SIG-M5 treated with dmso at 0.1 percent for 504 hours (cell line): Measurements from ENCODE around the gene CXCL1.
"Not testable (repeated sequence)": the region's sequence is repeated elsewhere in the genome, so short reads cannot be mapped to it uniquely, and the experiment has no call there.

ENCODE experiments used
- DNase-seq: peaks from one replicate; lab custom pipeline; 2025; ENCODE audit not compliant: unreplicated experiment; lab: John Stamatoyannopoulos, UW

Gene CXCL1

DNA sequence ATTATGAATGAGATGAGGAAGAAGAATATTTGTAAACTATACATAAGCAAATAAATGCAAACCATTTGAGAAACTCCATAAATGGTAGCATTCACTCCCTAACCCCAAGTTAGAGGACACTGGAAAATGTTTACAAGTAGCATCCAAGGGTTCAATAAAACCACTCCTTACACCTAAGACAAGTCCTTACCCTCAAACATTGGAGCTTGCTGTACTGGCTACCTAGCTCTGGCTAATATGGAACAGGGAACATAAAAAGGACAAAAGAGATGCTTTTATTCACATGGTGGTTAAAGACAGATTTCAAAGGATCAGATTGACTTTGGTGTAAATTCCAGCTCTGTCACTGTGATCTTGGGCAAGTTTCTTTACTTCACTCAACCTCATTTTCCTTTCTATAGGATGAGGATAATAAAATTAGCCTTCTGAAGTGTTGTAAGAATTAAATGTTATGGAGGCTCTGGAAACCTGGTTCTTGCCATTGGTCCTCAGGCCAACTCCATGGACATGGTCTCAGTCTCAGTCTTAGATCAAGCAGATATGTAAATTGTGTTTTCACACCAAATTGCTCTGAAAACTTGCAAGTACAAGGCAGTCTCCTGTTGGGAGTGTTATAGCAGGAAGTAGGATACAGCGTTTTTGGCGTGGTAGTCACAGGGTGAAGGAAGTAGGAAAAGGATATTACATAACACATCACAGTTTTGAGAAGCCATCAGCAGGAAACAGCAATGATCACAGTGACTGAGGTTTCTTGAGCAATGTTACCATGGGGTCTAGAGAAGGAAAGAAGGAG, 3.3 kb downstream of the CXCL1 start:
- DNase-seq = peak; percentile 88

GRCh38 chr4:73874386-73874785, 5.2 kb downstream of the CXCL1 start:
- no peak for DNase-seq

- no peak for DNase-seq
Observed at GRCh38 chr4:73875401-73875800, 6.2 kb downstream of the CXCL1 start.

- DNase-seq = no peak
Observed at GRCh38 chr4:73883306-73883705, 14.1 kb downstream of the CXCL1 start.

DNA sequence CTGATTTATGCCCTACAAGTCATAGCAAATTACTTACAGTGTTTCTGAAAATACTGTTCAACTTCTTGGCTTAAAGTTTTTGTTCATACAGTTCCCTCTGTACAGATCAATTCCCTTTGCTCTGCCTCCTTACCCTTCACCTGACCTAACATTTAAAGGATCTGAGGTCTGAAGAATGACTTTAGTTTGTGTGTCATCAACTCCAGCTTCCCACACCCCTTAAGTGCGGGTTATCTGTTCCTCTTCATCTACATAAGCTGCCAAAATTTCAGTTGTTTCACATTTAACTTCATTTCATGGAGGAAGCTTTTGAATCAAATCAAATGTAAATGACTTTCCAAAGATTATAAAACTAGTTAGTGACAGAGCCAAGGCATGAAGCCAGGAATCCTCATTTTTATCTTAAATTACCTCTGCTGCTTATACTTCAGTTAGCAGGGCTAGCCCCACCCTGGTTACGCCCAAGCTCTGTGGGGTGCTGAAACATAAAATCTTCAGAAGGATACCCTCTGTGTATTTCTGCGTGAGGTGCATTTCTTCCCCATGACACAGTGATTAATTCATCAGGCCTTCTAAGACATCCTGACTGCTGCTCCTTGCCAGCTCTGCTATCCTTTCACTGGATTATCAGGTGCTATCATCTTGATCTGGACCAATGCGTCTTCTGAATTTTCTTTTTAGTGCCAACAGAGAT, 16.5 kb downstream of the CXCL1 start:
- no peak for DNase-seq

- DNase-seq = no peak
Observed at GRCh38 chr4:73891326-73891725, 22.1 kb downstream of the CXCL1 start.

GRCh38 chr4:73891739-73892405, 22.7 kb downstream of the CXCL1 start:
- no peak for DNase-seq

DNA sequence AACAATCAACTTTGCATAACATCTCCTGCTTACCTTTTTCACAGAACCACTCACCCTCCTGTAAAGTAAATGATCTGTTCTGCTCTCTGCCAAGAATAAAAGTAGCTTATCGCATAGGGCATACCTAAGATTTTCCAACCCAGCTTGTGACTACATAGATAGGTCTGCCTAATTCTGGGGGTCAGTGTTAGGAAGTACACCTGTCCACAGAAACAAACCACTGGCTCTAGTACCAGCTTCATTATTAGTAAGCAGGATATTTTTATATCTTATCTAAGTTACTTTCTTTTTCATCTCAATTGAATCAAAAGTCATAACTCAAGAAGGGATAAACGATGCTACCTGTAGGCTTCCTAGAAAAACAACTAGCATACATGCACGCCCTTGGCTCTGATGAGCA, 23.8 kb downstream of the CXCL1 start:
- no peak for DNase-seq

GRCh38 chr4:73894001-73894400, 24.8 kb downstream of the CXCL1 start:
- DNase-seq = no peak

DNA sequence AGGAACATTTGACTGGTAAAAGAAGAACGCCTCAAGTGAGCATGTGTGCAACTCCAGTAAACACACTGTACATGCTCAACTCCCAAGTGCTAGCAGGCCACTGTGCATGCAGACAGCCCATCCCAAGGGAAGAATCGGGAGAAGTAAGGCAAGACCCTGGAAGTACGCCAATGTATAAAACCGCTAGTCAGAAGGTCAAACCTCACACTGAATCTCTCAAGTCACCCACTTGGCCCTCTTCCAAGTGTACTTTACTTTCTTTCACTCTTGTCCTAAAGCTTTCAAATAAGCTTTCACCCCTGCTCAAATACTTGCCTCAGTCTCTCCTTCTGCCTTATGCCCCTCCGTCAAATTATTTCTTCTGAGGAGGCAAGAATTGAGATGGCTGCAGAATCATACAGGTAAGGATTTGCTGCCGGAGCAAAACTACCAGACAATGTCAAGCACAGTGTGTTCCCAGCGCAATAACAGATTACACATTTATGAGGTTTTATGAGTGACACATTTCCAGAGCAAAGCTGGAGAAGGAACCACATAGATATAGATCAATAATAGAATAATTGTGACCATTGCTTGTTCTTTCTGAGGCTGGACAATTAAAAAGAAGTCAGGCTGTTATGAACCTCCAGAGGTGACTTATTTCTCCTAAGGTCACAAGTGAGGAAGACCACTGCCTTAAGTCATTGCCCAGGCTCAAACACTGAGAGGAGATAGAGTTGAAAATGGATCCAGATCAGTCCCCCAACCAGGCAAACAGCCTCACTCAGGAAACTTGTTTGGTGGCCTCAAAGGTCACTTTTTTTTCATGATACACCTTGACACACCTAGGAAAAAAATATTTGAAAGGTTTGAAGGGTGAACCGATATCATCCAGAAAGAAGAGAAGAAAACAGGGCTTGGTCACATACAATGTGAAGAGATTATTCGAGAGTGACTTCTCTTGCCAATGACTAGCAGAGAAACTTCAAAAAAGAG, 26.3 kb downstream of the CXCL1 start:
- no peak for DNase-seq

DNA sequence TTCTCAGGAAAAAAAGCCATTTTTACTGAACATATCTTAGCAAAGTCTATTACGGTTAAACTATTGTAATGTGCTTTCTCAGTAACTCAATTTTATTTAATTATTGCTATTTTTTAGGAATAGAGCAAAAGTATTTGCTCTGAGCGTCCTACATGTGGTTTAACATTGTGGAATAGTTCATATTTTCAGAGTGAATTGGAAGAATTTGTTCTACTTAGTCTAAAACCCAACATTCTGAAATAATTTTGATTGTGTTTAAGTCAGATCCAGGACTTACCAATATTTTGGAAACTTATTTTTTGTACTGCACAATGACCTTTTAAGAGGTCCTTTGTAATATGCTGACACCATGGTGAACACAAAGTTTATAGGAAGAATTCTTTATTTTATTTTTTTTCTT, 27.2 kb downstream of the CXCL1 start:
- DNase-seq = no peak

DNA sequence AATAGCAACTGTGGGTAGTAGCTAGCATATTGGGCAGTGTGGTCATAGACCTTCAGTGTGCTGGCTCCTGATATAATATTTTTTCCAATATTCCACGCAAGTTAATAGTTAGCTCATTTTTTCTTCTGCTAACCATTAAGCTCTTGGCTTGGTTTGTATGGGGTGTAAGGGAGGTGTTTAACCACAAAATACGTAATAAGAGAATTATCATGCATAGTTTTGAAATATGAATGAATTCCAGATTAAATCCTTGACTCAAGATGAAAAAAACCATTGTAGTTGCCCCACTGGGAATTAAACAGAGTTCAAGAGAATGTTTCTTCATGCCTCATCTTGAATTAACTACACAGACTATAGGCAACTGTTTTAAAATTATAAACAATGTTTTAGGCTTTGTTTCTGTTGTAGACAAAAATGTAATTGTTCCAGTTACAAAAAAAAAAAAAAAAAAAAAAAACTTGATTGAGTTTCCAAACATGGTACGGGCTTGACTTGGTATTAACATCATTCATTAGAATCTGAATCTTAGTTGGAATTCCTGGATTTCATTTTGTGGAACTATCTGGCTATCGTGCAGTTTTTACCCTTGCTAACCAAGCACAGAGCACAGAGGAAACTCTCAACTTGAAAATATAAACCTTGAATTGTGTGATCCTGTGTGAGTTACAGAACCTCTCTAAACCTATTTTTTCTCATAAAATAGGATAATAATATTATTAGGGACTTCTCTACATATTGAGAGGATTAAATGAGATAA, 28.4 kb downstream of the CXCL1 start:
- DNase-seq = no peak

GRCh38 chr4:73899338-73899737, 30.1 kb downstream of the CXCL1 start:
- DNase-seq = not testable (repeated sequence)

DNA sequence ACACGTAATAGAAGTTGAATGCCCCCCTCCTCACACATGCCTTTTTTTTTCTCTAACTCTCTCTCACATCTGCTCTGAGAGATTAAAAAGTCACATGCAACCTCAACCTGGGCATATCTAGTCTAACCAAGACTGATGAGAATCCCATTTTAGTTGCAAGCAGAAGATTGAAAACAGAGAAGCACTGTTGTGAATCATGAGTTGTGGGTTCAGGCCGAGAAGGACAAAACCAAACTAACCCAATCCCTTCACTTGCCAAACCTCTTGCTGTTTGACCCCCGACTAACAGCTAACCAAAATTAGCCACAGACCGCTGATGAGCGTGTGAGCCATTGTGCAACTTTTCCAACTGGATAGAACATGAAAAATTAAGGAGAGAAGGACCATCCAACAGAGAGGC, 31.8 kb downstream of the CXCL1 start:
- no peak for DNase-seq

DNA sequence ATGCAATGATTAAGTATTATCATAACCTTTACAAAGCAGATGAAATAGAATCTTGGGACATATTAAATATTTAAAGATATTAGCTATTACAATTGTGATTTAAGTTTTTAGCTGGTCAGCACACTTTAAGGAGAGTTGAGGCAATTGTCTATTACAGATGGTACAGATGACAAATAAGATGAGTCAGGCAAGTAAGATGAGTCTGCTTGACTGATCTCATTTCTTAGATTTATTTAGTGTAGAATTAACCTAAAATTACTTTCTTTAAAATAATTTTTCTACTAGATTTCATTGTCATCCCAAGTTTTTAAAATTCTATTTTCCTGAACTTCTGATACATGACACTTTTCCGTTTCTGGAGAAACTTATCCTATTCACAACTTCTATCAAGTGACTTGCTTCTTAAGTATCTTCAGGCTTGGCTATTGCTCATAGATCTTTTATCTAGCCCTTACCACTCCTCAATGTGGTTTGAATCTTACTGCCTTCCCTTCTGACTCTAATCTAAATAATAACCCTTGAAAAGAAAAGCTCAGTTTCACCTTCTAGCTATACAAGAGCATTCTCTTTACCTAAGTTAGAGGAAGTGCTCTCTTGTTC, 32.9 kb downstream of the CXCL1 start:
- DNase-seq = no peak

- no peak for DNase-seq
Observed at GRCh38 chr4:73902817-73903547, 33.8 kb downstream of the CXCL1 start.

DNA sequence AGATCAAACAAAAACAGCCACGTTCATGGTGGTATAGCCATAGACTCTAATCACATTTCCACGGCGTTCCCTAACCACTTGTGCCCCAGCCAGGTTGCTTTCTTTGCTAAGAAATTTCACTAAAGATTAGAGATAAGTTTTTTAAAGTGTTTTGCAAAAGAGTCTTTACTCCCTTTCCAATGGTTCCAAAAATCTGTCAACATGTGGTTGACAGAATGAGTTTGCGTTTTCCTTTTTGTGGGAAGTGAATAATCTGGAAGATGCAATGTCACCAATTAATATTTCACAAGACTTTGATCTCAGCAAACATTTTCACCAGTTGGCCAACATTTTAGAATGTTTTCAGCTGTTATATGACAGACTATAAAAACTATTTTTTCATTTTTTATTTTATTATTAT, 35.3 kb downstream of the CXCL1 start:
- no peak for DNase-seq

- DNase-seq = no peak
Observed at GRCh38 chr4:73908965-73909364, 39.8 kb downstream of the CXCL1 start.

DNA sequence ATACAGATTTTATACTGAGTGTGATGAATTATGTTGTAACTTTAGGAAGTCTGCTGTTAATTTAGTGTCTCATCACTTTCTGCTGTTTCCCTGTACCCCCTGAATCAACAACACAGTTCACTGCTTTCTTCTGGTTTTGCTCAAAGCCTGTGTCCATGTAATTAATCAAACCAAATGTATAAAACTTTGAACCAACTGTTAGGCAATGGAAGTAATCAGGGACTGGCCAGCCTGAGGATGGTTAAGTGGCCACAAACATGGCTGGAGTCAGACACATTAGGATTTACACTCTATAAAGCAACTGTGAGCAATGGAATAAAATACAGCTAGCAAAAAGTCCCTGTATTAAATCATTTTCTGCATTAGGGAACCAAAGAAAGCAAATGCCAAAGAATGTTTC, 42.6 kb downstream of the CXCL1 start:
- no peak for DNase-seq
